HepG2 (cell line): ENCODE data around the gene HCRTR1. TPM values are rescaled to one million over a fixed set of nuclear protein-coding genes. Genes with fewer than 3 reads are reported as not detected.

Experiments used
- AGO1 ChIP-seq: fragments of 200-400 bp; formaldehyde crosslinking; IDR thresholded peaks from 2 replicates; pipeline ENCODE4 v1.6.1; 2017; ENCODE audit warnings: mild to moderate bottlenecking, low read depth, low read length, moderate library complexity; ENCODE audit not compliant: poor library complexity, severe bottlenecking
- AHR ChIP-seq: IDR thresholded peaks from 2 replicates; pipeline ENCODE4 v1.6.1; 2018; ENCODE audit warnings: missing genetic modification reagents, missing compliant biosample characterization
- DMAP1 ChIP-seq: IDR thresholded peaks from 2 replicates; pipeline ENCODE4 v1.6.1; 2016
- ESRRA ChIP-seq: sonication (generic); formaldehyde crosslinking; IDR thresholded peaks from 2 replicates; pipeline ENCODE4 v1.5.1; 2020; ENCODE audit warnings: mild to moderate bottlenecking, low read depth, missing genetic modification reagents
- KLF13 ChIP-seq: sonication (generic); formaldehyde crosslinking; IDR thresholded peaks from 2 replicates; pipeline ENCODE4 v1.4.0; 2020; ENCODE audit warnings: mild to moderate bottlenecking, missing genetic modification reagents
- MYC ChIP-seq: sonication (generic); formaldehyde crosslinking; IDR thresholded peaks from 2 replicates; pipeline ENCODE4 v1.9.0; 2021; ENCODE audit warnings: missing genetic modification reagents, borderline replicate concordance
- SIX1 ChIP-seq: sonication (generic); formaldehyde crosslinking; IDR thresholded peaks from 2 replicates; pipeline ENCODE4 v1.4.0; 2020; ENCODE audit warnings: missing genetic modification reagents, borderline replicate concordance
- TBL1XR1 ChIP-seq: fragments of 150-350 bp; IDR thresholded peaks from 2 replicates; pipeline ENCODE4 v1.6.1; 2014; ENCODE audit warnings: borderline replicate concordance, low read length; ENCODE audit not compliant: partially characterized antibody
- TGIF2 ChIP-seq: IDR thresholded peaks from 2 replicates; pipeline ENCODE4 v1.6.1; 2016; ENCODE audit warnings: control low read depth, missing compliant biosample characterization
- ZBTB3 ChIP-seq: sonication (generic); formaldehyde crosslinking; IDR thresholded peaks from 2 replicates; pipeline ENCODE4 v1.4.0; 2020; ENCODE audit warnings: low read depth, mild to moderate bottlenecking, moderate library complexity, missing genetic modification reagents, borderline replicate concordance
- ZFP37 ChIP-seq: sonication (generic); formaldehyde crosslinking; IDR thresholded peaks from 2 replicates; pipeline ENCODE4 v1.4.0; 2020; ENCODE audit warnings: missing genetic modification reagents, borderline replicate concordance
- ZFP82 ChIP-seq: sonication (generic); formaldehyde crosslinking; IDR thresholded peaks from 2 replicates; pipeline ENCODE4 v1.5.1; 2020; ENCODE audit warnings: mild to moderate bottlenecking, missing genetic modification reagents, borderline replicate concordance
- ZNF264 ChIP-seq: sonication (generic); formaldehyde crosslinking; IDR thresholded peaks from 2 replicates; pipeline ENCODE4 v1.4.0; 2020; ENCODE audit warnings: missing genetic modification reagents
- ZNF572 ChIP-seq: sonication (generic); formaldehyde crosslinking; IDR thresholded peaks from 2 replicates; pipeline ENCODE4 v1.5.1; 2020; ENCODE audit warnings: mild to moderate bottlenecking, missing genetic modification reagents
- polyA plus RNA-seq, 8 experiments: library from polyadenylated mRNA; depleted of rRNA in 3 of 8; stranded (reverse) in 7 of 8; unstranded in 1 of 8; fragments of >200 nt; fragmentation: Illumina TruSeq in 4 of 8; extraction: Trizol in 4 of 8; gene quantifications; 2 replicates each; pipeline versions ENCODE4 v1.2.1 to v1.2.3, GENCODE V29; 2011 to 2016; ENCODE audit warnings: low read depth in 4 of 8, missing spikeins in 1 of 8, mixed read lengths in 1 of 8; ENCODE audit not compliant: insufficient read depth in 1 of 8
- total RNA-seq, 5 experiments: library from RNA; depleted of rRNA; stranded (reverse); fragments of >200 nt; fragmentation: Illumina TruSeq; extraction: Trizol; gene quantifications; 2 replicates each; pipeline ENCODE4 v1.2.3, GENCODE V29; 2016; ENCODE audit warnings: low read depth in 1 of 5
- TF ChIP-seq, protein P1 (sequence below): sonication (generic); formaldehyde crosslinking; IDR thresholded peaks from 2 replicates; pipeline ENCODE4 v1.9.0; 2021; ENCODE audit warnings: mild to moderate bottlenecking, missing genetic modification reagents
- TF ChIP-seq, protein P2 (sequence below): sonication (generic); formaldehyde crosslinking; conservative IDR thresholded peaks from 2 replicates; pipeline ENCODE4 v1.8.1; 2023; ENCODE audit warnings: missing genetic modification reagents
- TF ChIP-seq, protein P3 (sequence below): sonication (generic); formaldehyde crosslinking; IDR thresholded peaks from 2 replicates; pipeline ENCODE4 v1.8.0; 2022; ENCODE audit warnings: mild to moderate bottlenecking, missing genetic modification reagents; ENCODE audit not compliant: insufficient replicate concordance
- TF ChIP-seq, protein P4 (sequence below): sonication (generic); formaldehyde crosslinking; IDR thresholded peaks from 2 replicates; pipeline ENCODE4 v1.9.0; 2022; ENCODE audit warnings: low read depth, missing genetic modification reagents

HCRTR1 gene
- total and polyA plus RNA-seq, 2 of the 13 experiments (the other 11 are each of a cell fraction or from before 2014, with no cell fraction given), result not detected

DNA sequence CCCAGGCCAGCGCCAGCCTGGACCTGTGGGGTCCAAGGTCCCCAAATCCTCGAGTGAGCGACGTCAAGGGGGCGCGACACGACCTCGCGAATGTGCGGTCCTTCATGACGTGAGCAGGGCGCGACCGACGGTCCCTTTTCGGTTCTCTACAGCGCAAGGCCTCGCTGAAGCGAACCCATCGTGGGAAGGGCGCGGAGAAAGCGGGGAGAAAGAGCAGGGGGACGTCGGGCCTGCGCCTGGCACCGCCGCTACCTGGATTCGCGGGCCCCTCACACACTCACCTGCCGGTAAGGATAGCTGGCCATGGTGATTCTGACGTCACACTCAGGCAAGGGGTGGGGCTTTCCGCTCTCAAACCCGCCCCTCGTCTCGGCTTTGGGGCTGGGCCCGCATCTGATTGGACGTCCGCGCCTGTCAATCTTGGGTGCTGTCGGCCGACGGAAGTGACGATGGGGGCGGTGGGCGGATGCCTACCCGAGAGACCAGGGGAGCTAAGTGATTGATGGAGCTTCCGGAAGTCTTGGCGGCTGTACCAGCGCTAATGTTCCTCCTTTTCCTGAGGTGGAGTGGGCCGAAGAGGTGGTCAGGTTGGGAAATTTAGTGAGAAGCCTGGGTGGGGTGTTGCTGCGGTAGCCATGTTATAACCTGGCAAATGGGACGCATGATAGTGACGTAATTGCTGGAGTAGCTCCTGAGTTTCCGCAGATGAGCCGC, 27.2 kb downstream of the HCRTR1 start, which contains the start of gene PEF1 (continued):
- TF ChIP-seq, protein P1, sequence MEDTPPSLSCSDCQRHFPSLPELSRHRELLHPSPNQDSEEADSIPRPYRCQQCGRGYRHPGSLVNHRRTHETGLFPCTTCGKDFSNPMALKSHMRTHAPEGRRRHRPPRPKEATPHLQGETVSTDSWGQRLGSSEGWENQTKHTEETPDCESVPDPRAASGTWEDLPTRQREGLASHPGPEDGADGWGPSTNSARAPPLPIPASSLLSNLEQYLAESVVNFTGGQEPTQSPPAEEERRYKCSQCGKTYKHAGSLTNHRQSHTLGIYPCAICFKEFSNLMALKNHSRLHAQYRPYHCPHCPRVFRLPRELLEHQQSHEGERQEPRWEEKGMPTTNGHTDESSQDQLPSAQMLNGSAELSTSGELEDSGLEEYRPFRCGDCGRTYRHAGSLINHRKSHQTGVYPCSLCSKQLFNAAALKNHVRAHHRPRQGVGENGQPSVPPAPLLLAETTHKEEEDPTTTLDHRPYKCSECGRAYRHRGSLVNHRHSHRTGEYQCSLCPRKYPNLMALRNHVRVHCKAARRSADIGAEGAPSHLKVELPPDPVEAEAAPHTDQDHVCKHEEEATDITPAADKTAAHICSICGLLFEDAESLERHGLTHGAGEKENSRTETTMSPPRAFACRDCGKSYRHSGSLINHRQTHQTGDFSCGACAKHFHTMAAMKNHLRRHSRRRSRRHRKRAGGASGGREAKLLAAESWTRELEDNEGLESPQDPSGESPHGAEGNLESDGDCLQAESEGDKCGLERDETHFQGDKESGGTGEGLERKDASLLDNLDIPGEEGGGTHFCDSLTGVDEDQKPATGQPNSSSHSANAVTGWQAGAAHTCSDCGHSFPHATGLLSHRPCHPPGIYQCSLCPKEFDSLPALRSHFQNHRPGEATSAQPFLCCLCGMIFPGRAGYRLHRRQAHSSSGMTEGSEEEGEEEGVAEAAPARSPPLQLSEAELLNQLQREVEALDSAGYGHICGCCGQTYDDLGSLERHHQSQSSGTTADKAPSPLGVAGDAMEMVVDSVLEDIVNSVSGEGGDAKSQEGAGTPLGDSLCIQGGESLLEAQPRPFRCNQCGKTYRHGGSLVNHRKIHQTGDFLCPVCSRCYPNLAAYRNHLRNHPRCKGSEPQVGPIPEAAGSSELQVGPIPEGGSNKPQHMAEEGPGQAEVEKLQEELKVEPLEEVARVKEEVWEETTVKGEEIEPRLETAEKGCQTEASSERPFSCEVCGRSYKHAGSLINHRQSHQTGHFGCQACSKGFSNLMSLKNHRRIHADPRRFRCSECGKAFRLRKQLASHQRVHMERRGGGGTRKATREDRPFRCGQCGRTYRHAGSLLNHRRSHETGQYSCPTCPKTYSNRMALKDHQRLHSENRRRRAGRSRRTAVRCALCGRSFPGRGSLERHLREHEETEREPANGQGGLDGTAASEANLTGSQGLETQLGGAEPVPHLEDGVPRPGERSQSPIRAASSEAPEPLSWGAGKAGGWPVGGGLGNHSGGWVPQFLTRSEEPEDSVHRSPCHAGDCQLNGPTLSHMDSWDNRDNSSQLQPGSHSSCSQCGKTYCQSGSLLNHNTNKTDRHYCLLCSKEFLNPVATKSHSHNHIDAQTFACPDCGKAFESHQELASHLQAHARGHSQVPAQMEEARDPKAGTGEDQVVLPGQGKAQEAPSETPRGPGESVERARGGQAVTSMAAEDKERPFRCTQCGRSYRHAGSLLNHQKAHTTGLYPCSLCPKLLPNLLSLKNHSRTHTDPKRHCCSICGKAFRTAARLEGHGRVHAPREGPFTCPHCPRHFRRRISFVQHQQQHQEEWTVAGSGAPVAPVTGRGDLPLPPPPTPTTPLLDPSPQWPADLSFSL (CRISPR knock-in tag), result no peak
- no peak for TF ChIP-seq TBL1XR1
- TF ChIP-seq ZFP82 (CRISPR knock-in tag), result no peak
- peak; percentile 55; the same call in 1 of the 2 replicates for TF ChIP-seq ESRRA
- TF ChIP-seq, protein P2, sequence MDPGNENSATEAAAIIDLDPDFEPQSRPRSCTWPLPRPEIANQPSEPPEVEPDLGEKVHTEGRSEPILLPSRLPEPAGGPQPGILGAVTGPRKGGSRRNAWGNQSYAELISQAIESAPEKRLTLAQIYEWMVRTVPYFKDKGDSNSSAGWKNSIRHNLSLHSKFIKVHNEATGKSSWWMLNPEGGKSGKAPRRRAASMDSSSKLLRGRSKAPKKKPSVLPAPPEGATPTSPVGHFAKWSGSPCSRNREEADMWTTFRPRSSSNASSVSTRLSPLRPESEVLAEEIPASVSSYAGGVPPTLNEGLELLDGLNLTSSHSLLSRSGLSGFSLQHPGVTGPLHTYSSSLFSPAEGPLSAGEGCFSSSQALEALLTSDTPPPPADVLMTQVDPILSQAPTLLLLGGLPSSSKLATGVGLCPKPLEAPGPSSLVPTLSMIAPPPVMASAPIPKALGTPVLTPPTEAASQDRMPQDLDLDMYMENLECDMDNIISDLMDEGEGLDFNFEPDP (CRISPR knock-in tag), result 0 out of 2 replicates have a peak, but pooled peaks have one; percentile 81
- no peak for TF ChIP-seq KLF13
- TF ChIP-seq, protein P3, sequence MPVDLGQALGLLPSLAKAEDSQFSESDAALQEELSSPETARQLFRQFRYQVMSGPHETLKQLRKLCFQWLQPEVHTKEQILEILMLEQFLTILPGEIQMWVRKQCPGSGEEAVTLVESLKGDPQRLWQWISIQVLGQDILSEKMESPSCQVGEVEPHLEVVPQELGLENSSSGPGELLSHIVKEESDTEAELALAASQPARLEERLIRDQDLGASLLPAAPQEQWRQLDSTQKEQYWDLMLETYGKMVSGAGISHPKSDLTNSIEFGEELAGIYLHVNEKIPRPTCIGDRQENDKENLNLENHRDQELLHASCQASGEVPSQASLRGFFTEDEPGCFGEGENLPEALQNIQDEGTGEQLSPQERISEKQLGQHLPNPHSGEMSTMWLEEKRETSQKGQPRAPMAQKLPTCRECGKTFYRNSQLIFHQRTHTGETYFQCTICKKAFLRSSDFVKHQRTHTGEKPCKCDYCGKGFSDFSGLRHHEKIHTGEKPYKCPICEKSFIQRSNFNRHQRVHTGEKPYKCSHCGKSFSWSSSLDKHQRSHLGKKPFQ (CRISPR knock-in tag), result no peak
- TF ChIP-seq ZNF264 (CRISPR knock-in tag), result no peak
- no peak; the same call in 1 of the 2 replicates for TF ChIP-seq TGIF2 (CRISPR knock-in tag)
- TF ChIP-seq AHR (CRISPR knock-in tag), result no peak; the same call in 1 of the 2 replicates
- no peak for TF ChIP-seq AGO1
- TF ChIP-seq ZFP37 (CRISPR knock-in tag), result no peak
- TF ChIP-seq SIX1 (CRISPR knock-in tag), result no peak
- TF ChIP-seq ZBTB3 (CRISPR knock-in tag), result no peak
- TF ChIP-seq MYC, result peak; percentile 75
- TF ChIP-seq DMAP1 (CRISPR knock-in tag), result peak; percentile 90
- 0 out of 2 replicates have a peak, but pooled peaks have one; percentile 85 for TF ChIP-seq ZNF572 (CRISPR knock-in tag)
- TF ChIP-seq, protein P4, sequence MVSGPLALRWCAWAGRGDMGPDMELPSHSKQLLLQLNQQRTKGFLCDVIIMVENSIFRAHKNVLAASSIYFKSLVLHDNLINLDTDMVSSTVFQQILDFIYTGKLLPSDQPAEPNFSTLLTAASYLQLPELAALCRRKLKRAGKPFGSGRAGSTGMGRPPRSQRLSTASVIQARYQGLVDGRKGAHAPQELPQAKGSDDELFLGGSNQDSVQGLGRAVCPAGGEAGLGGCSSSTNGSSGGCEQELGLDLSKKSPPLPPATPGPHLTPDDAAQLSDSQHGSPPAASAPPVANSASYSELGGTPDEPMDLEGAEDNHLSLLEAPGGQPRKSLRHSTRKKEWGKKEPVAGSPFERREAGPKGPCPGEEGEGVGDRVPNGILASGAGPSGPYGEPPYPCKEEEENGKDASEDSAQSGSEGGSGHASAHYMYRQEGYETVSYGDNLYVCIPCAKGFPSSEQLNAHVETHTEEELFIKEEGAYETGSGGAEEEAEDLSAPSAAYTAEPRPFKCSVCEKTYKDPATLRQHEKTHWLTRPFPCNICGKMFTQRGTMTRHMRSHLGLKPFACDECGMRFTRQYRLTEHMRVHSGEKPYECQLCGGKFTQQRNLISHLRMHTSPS (CRISPR knock-in tag), result peak; percentile 50; the same call in 1 of the 2 replicates
